Measurements from ENCODE around the gene HIPK1.

DNA sequence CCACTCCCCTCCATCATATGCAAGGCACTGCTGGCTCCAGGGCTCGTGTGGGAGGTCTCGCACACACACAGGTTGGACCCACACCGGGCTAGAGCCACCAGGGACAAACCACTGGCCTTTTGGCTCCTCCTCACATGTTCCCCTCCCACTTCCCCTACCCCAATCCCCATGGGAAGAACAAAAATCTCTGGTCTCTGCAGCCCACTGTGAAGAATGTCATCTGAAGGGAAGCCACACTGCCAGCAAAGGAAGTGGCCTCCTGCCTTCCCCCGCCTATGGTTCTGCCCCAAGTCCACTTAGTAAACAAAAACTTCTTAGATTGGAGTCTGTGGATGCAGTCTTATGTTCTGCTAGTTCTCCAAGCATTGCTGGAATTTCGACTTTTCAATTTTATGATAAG, 74.3 kb downstream of the HIPK1 start:
- TF ChIP-seq, protein P1, sequence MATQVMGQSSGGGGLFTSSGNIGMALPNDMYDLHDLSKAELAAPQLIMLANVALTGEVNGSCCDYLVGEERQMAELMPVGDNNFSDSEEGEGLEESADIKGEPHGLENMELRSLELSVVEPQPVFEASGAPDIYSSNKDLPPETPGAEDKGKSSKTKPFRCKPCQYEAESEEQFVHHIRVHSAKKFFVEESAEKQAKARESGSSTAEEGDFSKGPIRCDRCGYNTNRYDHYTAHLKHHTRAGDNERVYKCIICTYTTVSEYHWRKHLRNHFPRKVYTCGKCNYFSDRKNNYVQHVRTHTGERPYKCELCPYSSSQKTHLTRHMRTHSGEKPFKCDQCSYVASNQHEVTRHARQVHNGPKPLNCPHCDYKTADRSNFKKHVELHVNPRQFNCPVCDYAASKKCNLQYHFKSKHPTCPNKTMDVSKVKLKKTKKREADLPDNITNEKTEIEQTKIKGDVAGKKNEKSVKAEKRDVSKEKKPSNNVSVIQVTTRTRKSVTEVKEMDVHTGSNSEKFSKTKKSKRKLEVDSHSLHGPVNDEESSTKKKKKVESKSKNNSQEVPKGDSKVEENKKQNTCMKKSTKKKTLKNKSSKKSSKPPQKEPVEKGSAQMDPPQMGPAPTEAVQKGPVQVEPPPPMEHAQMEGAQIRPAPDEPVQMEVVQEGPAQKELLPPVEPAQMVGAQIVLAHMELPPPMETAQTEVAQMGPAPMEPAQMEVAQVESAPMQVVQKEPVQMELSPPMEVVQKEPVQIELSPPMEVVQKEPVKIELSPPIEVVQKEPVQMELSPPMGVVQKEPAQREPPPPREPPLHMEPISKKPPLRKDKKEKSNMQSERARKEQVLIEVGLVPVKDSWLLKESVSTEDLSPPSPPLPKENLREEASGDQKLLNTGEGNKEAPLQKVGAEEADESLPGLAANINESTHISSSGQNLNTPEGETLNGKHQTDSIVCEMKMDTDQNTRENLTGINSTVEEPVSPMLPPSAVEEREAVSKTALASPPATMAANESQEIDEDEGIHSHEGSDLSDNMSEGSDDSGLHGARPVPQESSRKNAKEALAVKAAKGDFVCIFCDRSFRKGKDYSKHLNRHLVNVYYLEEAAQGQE (IDR thresholded peaks at IDR 0.05; ENCODE audit: insufficient replicate concordance, low read depth) = no peak
- TF ChIP-seq, protein P2, sequence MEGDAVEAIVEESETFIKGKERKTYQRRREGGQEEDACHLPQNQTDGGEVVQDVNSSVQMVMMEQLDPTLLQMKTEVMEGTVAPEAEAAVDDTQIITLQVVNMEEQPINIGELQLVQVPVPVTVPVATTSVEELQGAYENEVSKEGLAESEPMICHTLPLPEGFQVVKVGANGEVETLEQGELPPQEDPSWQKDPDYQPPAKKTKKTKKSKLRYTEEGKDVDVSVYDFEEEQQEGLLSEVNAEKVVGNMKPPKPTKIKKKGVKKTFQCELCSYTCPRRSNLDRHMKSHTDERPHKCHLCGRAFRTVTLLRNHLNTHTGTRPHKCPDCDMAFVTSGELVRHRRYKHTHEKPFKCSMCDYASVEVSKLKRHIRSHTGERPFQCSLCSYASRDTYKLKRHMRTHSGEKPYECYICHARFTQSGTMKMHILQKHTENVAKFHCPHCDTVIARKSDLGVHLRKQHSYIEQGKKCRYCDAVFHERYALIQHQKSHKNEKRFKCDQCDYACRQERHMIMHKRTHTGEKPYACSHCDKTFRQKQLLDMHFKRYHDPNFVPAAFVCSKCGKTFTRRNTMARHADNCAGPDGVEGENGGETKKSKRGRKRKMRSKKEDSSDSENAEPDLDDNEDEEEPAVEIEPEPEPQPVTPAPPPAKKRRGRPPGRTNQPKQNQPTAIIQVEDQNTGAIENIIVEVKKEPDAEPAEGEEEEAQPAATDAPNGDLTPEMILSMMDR (IDR thresholded peaks at IDR 0.05; ENCODE audit: insufficient read depth, low read length) = no peak
- TF ChIP-seq POLR2AphosphoS5 (IDR thresholded peaks at IDR 0.05; ENCODE audit: low read depth) (no peak), GABPA (IDR thresholded peaks at IDR 0.05; ENCODE audit: low read depth) (no peak), SPI1 (IDR thresholded peaks at IDR 0.05; ENCODE audit: borderline replicate concordance, low read depth) (no peak)

All from HL-60 (cell line).